Ascending aorta (tissue), 2 donors: ENCODE measurements around the gene BEST2. TPM values are rescaled to one million over a fixed set of nuclear protein-coding genes. Genes with fewer than 3 reads are reported as not detected.

Experiments used
- DNase-seq, 2 donors: peaks; one replicate each; pipeline ENCODE4 v3.0.0-alpha.2; 2019; ENCODE audit warnings: low spot score in 2 of 2
- H3K27ac ChIP-seq, 2 donors: fragments of 200-600 bp; sonication (generic); one replicate each; pipeline ENCODE4 v1.5.1; 2016 to 2017; ENCODE audit warnings: mild to moderate bottlenecking in 1 of 2
- H3K27me3 ChIP-seq: fragments of 200-600 bp; sonication (generic); one replicate; pipeline ENCODE4 v1.5.1; 2017
- H3K36me3 ChIP-seq, 2 donors: fragments of 200-600 bp; sonication (generic); one replicate each; pipeline ENCODE4 v1.5.1; 2016
- H3K4me1 ChIP-seq, 2 donors: fragments of 200-600 bp; sonication (generic); one replicate each; pipeline ENCODE4 v1.5.1; 2016 to 2017; ENCODE audit warnings: mild to moderate bottlenecking in 1 of 2
- H3K4me3 ChIP-seq, 2 donors: fragments of 200-600 bp; sonication (generic); one replicate each; pipeline ENCODE4 v1.5.1; 2016 to 2017; ENCODE audit warnings: mild to moderate bottlenecking in 1 of 2
- H3K9me3 ChIP-seq, 2 donors: fragments of 200-600 bp; sonication (generic); one replicate each; pipeline ENCODE4 v1.5.1; 2016
- CTCF ChIP-seq, 3 experiments: fragments of 200-600 bp in 2 of 3; fragments of 450-650 bp in 1 of 3; sonication (generic) in 2 of 3; IDR thresholded peaks; one replicate each; pipeline ENCODE4 v1.5.1; 2016 to 2019; ENCODE audit warnings: antibody characterized with exemption in 3 of 3, mild to moderate bottlenecking in 1 of 3, moderate library complexity in 1 of 3
- intact Hi-C: fragments of 100-400 bp; cut with DNase I; formaldehyde crosslinking; loops from one replicate; pipeline ENCODE4 v1.15.1; 2023
- total RNA-seq: library from RNA; depleted of rRNA; stranded (reverse); fragments of >200 nt; gene quantifications from one replicate; pipeline ENCODE4 v1.1.0, GENCODE V29; 2016

Gene BEST2
- total RNA-seq, 1 donor from 2014 or later = not detected

- H3K4me3 ChIP-seq = peak overlapping the region in 1 of 2 donors; percentile 30
- H3K4me1 ChIP-seq = peaks cover 51 to 71% of the 10 kb centered on the region in 2 donors
- intact Hi-C loops = loop anchor here (10.0 kb wide), 1 partner anchor 1251 kb away; the partner anchor contains the start of gene CNN1
- TF ChIP-seq CTCF (IDR thresholded peaks at IDR 0.05) = no peak
- no peaks in the 10 kb centered on the region for H3K36me3 ChIP-seq
- no peaks in the 10 kb centered on the region for H3K9me3 ChIP-seq
- no peaks in the 10 kb centered on the region for H3K27me3 ChIP-seq
- peak overlapping the region; percentile 95 to 96 for H3K27ac ChIP-seq
- peak in 1 of 2 donors; percentile 74 for DNase-seq
These were observed 33.9 kb downstream of the BEST2 start for GRCh38 chr19:12785431-12786031.

- H3K36me3 ChIP-seq = no peaks in the 10 kb centered on the region
- peak overlapping the region; percentile 95 to 96 for H3K27ac ChIP-seq
- intact Hi-C loops = loop anchor here (10.0 kb wide), 1 partner anchor 1252 kb away; the partner anchor contains the start of gene CNN1
- H3K4me3 ChIP-seq = no peak overlapping the region
- DNase-seq = peak; percentile 72 to 89
- H3K4me1 ChIP-seq = peaks cover 51 to 71% of the 10 kb centered on the region in 2 donors
- no peaks in the 10 kb centered on the region for H3K9me3 ChIP-seq
- no peaks in the 10 kb centered on the region for H3K27me3 ChIP-seq
- no peak for TF ChIP-seq CTCF (IDR thresholded peaks at IDR 0.05)
These were observed 34.7 kb downstream of the BEST2 start for GRCh38 chr19:12786141-12786870.

- Histone ChIP-seq H3K4me1 (peaks cover 51 to 69% of the 10 kb centered on the region in 2 donors), H3K36me3 (peaks cover 0 to under 1% of the 10 kb centered on the region in 2 donors), H3K27me3 (no peaks in the 10 kb centered on the region), H3K27ac (peak overlapping the region; percentile 95 to 96), H3K9me3 (no peaks in the 10 kb centered on the region), H3K4me3 (no peak overlapping the region)
- TF ChIP-seq CTCF (IDR thresholded peaks at IDR 0.05) = no peak
- intact Hi-C loops = loop anchor here (10.0 kb wide), 1 partner anchor 1252 kb away; the partner anchor contains the start of gene CNN1
- DNase-seq = no peak
These were observed 35.4 kb downstream of the BEST2 start for GRCh38 chr19:12786952-12787351.

GRCh38 chr19:12787458-12787857 lies 35.9 kb downstream of the BEST2 start:
- intact Hi-C loops = loop anchor here (10.0 kb wide), 1 partner anchor 1253 kb away; the partner anchor contains the start of gene CNN1
- Histone ChIP-seq H3K4me3 (no peak overlapping the region), H3K4me1 (peaks cover 49 to 64% of the 10 kb centered on the region in 2 donors), H3K27me3 (no peaks in the 10 kb centered on the region), H3K36me3 (peaks cover 3 to 5% of the 10 kb centered on the region in 2 donors), H3K9me3 (no peaks in the 10 kb centered on the region), H3K27ac (peak overlapping the region; percentile 95 to 96)
- no peak for DNase-seq
- TF ChIP-seq CTCF (IDR thresholded peaks at IDR 0.05) = no peak

- no peak for DNase-seq
- intact Hi-C loops = loop anchor here (10.0 kb wide), 1 partner anchor 1253 kb away; the partner anchor contains the start of gene CNN1
- TF ChIP-seq CTCF (IDR thresholded peaks at IDR 0.05) = no peak
- no peaks in the 10 kb centered on the region for H3K9me3 ChIP-seq
- peak overlapping the region; percentile 95 to 96 for H3K27ac ChIP-seq
- no peaks in the 10 kb centered on the region for H3K27me3 ChIP-seq
- H3K4me3 ChIP-seq = peak overlapping the region; percentile 83 to 90
- peaks cover 5 to 6% of the 10 kb centered on the region in 2 donors for H3K36me3 ChIP-seq
- H3K4me1 ChIP-seq = peaks cover 44 to 58% of the 10 kb centered on the region in 2 donors
These were observed 36.6 kb downstream of the BEST2 start for GRCh38 chr19:12788042-12788681.
